ENCODE results near the gene AEN.

The AEN gene

GRCh38 chr15:88620995-88621772 is at the start of gene AEN:
Gene AEN (plus strand): TSS chr15:88621340. CDS start chr15:88626210, 4,870 bp downstream.
- peak; percentile 97 for DNase-seq (ENCODE audit: low read depth)

- no peak for DNase-seq (ENCODE audit: low read depth)
Observed at GRCh38 chr15:88571852-88572259, 49.3 kb upstream of the AEN start.

GRCh38 chr15:88574077-88574476 is 47.1 kb upstream of the AEN start:
- DNase-seq (ENCODE audit: low read depth): no peak

GRCh38 chr15:88574655-88575054 is 46.5 kb upstream of the AEN start:
- no peak for DNase-seq (ENCODE audit: low read depth)

GRCh38 chr15:88579322-88579721 is 41.8 kb upstream of the AEN start:
- no peak for DNase-seq (ENCODE audit: low read depth)

- DNase-seq (ENCODE audit: low read depth): no peak
Observed at GRCh38 chr15:88580532-88580931, 40.6 kb upstream of the AEN start.

GRCh38 chr15:88586401-88587162 is 34.6 kb upstream of the AEN start:
- DNase-seq (ENCODE audit: low read depth): peak; percentile 51

- no peak for DNase-seq (ENCODE audit: low read depth)
Observed at GRCh38 chr15:88590759-88591158, 30.4 kb upstream of the AEN start.

GRCh38 chr15:88591384-88591783 is 29.8 kb upstream of the AEN start:
- DNase-seq (ENCODE audit: low read depth): no peak

- DNase-seq (ENCODE audit: low read depth): no peak
Observed at GRCh38 chr15:88603885-88604284, 17.3 kb upstream of the AEN start.

- no peak for DNase-seq (ENCODE audit: low read depth)
Observed at GRCh38 chr15:88604381-88605188, 16.6 kb upstream of the AEN start.

GRCh38 chr15:88605189-88606069 is 15.7 kb upstream of the AEN start:
- DNase-seq (ENCODE audit: low read depth): peak; percentile 49

GRCh38 chr15:88606070-88606794 is 14.9 kb upstream of the AEN start:
- DNase-seq (ENCODE audit: low read depth): no peak

- DNase-seq (ENCODE audit: low read depth): no peak
Observed at GRCh38 chr15:88607951-88608350, 13.2 kb upstream of the AEN start.

- no peak for DNase-seq (ENCODE audit: low read depth)
Observed at GRCh38 chr15:88608607-88609181, 12.4 kb upstream of the AEN start.

- DNase-seq (ENCODE audit: low read depth): no peak
Observed at GRCh38 chr15:88609344-88610090, 11.6 kb upstream of the AEN start.

- peak; percentile 63 for DNase-seq (ENCODE audit: low read depth)
Observed at GRCh38 chr15:88610701-88611231, 10.4 kb upstream of the AEN start.

GRCh38 chr15:88612186-88612796 is 8.8 kb upstream of the AEN start:
- no peak for DNase-seq (ENCODE audit: low read depth)
